HG02973 (cell line): ENCODE results near the gene MCRIP2.
A peak's percentile ranks its signal among the peaks of the same experiment; 100 is the strongest.

Experiments used
- ATAC-seq: cut with Tn5 transposase; IDR thresholded peaks from one replicate; pipeline ENCODE4 v1.9.1; 2021; ENCODE audit warnings: moderate library complexity; ENCODE audit not compliant: unreplicated experiment

Gene MCRIP2

DNA sequence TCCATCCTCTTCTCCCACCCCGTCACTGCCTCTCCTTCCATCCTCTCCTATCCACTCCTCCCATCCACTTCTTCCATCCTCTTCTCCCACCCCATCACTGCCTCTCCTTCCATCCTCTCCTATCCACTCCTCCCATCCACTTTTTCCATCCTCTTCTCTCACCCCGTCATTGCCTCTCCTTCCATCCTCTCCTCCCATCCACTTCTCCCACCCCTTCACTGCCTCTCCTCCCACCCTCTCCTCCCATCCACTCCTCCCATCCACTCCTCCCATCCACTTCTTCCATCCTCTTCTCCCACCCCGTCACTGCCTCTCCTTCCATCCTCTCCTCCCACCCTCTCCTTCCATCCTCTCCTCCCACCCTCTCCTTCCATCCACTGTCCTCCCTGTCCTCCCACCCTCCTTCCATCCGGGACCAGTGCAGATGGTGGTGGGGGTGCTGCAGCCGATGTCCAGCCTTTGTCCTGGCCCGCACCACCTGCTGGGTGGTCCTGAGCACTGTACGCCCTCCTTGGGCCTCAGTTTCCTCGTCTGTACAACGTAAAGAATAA lies 9.7 kb upstream of the MCRIP2 start:
- ATAC-seq: no peak

DNA sequence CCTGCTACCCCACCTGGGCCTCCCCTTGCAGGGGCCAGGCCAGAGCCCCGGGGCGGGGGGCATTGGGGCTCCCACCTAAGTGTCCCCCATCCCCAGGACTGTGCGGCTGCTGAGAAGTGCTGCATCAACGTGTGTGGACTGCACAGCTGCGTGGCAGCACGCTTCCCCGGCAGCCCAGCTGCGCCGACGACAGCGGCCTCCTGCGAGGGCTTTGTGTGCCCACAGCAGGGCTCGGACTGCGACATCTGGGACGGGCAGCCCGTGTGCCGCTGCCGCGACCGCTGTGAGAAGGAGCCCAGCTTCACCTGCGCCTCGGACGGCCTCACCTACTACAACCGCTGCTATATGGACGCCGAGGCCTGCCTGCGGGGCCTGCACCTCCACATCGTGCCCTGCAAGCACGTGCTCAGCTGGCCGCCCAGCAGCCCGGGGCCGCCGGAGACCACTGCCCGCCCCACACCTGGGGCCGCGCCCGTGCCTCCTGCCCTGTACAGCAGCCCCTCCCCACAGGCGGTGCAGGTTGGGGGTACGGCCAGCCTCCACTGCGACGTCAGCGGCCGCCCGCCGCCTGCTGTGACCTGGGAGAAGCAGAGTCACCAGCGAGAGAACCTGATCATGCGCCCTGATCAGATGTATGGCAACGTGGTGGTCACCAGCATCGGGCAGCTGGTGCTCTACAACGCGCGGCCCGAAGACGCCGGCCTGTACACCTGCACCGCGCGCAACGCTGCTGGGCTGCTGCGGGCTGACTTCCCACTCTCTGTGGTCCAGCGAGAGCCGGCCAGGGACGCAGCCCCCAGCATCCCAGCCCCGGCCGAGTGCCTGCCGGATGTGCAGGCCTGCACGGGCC lies 8.9 kb upstream of the MCRIP2 start:
- no peak for ATAC-seq

DNA sequence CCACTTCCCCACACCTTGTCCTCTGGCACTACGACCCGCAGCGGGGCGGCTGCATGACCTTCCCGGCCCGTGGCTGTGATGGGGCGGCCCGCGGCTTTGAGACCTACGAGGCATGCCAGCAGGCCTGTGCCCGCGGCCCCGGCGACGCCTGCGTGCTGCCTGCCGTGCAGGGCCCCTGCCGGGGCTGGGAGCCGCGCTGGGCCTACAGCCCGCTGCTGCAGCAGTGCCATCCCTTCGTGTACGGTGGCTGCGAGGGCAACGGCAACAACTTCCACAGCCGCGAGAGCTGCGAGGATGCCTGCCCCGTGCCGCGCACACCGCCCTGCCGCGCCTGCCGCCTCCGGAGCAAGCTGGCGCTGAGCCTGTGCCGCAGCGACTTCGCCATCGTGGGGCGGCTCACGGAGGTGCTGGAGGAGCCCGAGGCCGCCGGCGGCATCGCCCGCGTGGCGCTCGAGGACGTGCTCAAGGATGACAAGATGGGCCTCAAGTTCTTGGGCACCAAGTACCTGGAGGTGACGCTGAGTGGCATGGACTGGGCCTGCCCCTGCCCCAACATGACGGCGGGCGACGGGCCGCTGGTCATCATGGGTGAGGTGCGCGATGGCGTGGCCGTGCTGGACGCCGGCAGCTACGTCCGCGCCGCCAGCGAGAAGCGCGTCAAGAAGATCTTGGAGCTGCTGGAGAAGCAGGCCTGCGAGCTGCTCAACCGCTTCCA lies 8.1 kb upstream of the MCRIP2 start:
- no peak for ATAC-seq

- ATAC-seq: no peak
Measured at GRCh38 chr16:634051-634670, 7.5 kb upstream of the MCRIP2 start.

DNA sequence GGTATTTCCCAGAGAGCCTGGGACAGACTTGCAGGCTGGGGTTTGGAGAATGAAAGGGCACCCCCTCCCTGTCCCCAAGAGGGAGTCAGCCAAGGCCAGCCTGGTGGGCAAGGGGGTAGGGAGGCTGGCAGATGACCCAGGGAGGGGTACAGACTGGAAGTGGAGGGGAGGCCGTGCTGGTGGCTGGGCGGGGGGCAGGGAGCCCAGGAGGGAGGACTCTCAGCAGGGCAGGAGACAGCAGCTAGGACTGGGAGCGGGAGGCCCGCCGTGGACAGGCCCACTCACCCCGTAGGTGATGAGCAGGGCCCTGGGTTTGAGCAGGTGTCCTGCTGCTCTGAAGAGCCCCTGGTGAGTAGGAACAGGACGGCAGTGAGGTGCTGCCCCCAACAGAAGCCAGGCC lies 6.6 kb upstream of the MCRIP2 start:
- ATAC-seq: no peak

DNA sequence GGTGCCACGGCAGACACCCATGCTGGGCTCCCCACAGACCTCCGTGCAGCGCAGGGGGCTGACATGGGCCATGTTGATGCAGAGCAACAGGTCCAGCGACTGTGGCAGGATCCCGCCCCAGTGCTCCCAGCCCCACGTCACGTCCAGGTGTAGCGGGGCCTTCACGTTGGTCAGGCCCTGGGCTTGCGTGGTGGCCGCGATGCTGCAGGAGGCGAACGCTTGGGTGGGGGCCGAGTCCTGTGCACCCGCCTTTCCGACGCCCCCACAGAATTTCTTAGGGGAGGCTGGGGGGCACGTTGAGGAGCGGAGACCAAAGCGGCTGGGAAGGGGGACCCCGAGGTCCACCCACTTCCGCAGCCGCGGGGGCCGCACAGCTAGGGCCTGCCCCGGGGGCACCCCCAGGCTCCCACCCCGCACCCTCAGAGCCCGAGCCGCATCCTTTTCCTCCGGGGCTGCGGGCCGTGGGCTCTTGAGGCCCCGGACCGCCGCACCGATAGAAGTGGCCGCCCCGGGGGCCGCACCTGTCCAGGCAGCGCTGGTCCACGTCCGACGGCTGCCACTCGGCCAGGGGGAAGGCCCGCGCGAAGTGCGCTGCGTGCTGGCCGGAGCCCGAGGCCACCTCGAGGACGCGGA lies 5.9 kb upstream of the MCRIP2 start:
- ATAC-seq: peak; percentile 1

DNA sequence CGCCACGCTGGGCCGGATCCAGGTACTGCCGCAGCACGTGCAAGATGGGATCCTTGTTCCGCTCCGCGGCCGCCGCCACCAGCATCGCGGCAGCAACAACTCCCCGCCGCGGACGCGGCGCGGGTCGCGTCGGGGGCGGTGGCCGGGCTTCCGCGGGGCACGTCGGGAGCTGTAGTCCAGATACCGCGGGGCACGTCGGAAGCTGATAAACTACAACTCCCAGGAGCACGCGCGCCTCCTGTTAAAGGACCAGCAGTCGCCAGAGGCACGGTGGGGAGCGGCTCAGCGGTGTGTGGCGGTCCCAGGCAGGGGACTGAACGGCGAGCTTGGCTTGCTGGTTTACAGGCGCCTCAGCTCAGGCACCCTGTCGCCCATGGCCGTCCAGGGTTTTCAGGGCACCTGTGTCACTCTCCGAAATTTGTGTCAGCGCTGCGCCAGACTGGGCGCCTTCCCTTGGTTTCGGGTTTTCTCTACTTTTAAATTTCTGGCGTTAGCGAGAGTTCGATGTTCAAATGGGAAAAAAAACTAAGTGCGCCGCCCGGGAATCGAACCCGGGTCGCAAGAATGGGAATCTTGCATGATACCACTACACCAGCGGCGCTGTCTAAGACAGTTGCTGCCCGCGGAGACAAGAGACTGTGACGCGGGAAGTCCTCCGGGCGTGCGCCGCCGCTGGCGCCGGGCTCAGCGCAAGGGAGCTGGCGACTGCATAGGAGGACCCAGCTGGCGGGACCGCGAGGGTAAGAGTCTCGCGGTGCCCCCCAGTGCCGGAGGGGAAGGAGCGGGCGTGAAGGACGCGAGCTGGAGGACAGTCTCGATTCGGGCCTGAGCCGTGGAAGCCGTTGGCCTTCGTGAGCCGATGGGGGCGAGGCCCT lies 5.2 kb upstream of the MCRIP2 start, which contains the start of gene METTL26:
METTL26 (minus strand) TSS at position 100 of the 875 bp plus-strand sequence; CDS start at position 85, 15 bp downstream.
- peak; percentile 67 for ATAC-seq

- ATAC-seq: no peak
Measured at GRCh38 chr16:637081-638018, 4.3 kb upstream of the MCRIP2 start.

DNA sequence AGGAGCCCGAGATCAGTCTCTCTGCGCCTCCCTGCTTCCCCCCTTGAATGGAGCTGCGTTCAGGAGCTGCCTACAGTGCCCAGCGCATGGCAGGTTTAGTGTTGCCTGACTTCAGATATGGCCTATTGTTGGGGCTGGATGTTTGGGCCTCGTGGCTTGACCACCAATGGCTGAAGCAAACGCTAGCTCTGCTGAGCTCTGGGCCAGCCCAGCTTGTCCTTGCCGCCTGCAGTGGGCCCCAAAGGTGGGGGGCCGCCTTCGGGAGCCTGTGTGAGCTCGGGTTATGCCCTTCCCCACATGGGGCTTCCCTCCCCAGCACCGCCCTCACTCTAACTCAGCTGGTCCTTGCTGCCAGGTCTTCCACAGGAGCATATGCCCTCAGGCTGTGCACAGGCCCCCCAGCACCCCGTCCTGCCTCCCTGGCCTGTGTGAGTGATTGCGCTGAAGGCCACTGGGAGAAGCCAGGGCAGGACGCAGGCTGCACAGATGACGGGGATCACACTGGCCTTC lies 3.5 kb upstream of the MCRIP2 start:
- no peak for ATAC-seq

GRCh38 chr16:638836-639235 lies 2.8 kb upstream of the MCRIP2 start:
- ATAC-seq: no peak

DNA sequence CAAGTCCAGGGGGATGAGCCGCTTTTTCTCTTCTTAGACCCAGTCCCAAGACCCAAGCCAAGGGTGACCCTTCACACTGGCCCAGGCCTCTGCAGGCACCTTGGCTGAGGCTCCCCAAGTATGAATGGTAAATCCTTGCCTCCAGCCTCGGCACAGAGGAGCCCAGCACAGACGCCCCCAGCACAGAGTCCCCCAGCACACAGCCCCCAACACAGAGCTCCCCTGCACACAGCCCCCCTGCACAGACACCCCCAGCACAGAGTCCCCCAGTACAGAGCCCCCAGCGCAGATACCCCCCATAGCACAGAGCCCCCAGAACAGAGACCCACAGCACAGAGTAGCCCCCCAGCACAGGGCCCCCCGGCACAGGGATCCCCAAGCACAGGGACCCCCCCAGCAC lies 1.0 kb upstream of the MCRIP2 start:
- no peak for ATAC-seq

DNA sequence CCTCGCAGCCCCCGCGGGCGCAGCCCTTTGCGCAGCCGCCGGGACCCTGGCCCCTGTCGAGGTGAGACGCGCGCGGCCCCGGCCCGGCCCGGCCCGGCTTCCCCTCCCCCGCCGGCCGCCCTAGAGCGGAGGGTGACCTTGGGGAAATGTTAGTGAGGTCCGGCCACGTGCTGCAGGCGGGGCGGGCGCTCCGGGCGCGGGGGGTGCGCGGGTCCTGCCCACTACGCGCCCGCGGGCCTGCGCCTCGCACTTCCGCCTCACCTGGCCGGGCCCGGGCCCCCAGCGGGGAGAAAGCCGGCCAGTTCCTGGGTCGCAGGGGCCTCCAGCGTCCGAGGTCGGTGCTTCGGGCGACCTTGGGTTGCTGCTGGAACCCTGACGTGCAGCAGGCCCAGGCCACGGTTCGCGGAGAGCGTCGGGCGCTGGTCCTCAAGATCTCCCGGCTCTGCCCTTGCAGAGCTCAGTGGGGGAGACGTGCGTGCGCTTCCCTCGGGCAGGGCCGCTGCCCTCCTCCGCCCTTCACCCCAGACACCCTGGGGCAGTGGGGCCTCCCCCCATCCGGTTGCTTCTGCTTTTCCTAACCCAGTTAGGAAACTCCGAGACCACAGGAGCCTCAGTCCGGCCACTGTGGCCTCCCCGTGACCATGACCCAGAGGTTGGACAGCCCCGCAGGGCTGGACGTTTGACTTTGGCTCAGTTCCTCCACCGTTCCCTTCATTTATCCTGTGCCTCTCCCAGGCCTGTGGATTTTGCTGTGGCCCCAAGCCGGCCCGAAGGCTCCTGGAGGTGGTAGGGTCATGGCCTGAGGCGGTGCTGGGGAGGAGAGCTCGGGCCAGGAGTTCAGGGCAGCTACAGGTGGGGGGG lies 791 bp downstream of the MCRIP2 start:
- ATAC-seq: peak; percentile 33

DNA sequence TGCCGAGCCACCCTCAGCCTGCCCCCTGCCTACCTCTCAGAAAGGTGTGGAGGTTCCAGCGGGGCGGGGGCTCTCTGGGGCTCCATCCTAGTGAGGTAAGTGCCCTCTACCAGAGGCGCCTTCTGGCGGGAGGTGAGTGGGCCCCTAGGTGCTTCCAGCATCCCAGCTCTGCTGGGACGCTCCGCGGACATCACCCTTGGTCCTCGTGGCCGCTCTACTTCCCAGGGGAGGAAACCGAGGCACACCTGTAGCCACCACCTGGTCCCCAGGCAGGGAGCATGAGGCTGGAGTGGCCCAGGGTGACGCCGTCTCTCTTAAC lies 1.4 kb downstream of the MCRIP2 start:
- no peak for ATAC-seq

DNA sequence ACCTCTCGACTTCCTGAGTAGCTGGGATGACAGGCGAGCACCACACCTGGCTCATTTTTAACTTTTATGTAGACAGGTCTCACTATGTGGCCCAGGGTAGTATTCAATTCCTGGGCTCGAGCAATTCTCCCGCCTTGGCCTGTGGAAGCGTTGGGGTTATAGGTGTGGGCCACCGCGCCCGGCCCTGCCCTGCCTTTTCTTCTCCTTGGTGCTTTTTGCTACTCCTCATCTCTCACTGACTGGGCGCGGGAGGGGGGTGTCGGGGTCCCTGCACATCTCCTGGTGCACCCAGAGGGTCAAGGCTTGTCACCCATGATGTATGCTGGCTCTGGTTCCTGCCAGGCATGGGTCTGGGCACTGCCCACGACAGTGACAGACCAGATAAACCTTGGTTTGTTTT lies 2.9 kb downstream of the MCRIP2 start:
- no peak for ATAC-seq

GRCh38 chr16:645852-646678 lies 4.4 kb downstream of the MCRIP2 start:
- no peak for ATAC-seq

GRCh38 chr16:646679-647172 lies 5.1 kb downstream of the MCRIP2 start:
- ATAC-seq: no peak
